Coronary artery (tissue), 2 donors: ENCODE results near the gene TANC1.
A peak's percentile ranks its signal among the peaks of the same experiment; 100 is the strongest.

Source experiments
- DNase-seq: peaks from one replicate; pipeline ENCODE4 v3.0.0-alpha.2; 2017; ENCODE audit warnings: low spot score
- H3K27ac ChIP-seq, 2 donors: fragments of 200-600 bp; sonication (generic); one replicate each; pipeline ENCODE4 v1.5.1; 2016 to 2019
- H3K4me3 ChIP-seq: fragments of 200-600 bp; sonication (generic); 2 replicates; pipeline ENCODE4 v1.5.1; 2016; ENCODE audit warnings: mild to moderate bottlenecking, moderate library complexity
- TF ChIP-seq, protein P1 (sequence below): fragments of 200-600 bp; sonication (generic); IDR thresholded peaks from one replicate; pipeline ENCODE4 v1.5.1; 2019; ENCODE audit warnings: antibody characterized with exemption

Gene TANC1

DNA sequence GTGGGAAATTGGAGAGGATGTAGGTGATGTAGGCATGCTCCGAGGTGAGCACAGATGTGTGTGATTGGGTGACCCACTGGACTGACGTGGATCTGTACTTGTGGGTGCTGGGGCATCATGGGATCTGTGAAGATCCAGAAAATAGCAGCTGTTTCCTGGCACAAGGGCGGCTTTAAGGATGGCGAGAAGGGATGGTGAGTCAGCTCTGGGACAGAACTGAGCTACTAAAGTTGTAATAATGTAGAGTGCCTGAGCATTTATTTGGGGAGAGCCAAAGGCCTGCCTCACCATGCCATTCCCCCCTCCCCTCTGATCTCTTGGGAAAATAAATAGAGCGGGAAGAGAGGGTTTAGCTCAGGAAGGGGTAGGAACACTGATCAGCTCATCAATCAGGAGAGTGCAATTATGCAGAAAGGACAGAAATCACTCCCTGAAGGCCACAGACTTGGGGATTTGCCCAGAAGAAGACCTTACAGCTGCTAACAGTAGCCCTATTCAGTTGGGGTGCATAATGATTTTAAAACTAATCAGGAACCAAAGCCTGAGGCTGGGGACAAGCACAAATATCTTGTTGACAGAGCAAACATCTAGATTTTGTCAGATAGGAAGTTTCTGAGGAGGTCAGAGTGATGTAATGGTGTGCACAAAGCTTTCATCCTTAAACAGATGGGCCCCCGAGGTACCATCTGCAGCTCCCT is 30.3 kb downstream of the TANC1 start:
- no peak overlapping the region for H3K4me3 ChIP-seq
- H3K27ac ChIP-seq, result peak overlapping the region; percentile 42 to 49
- DNase-seq, result no peak
- TF ChIP-seq, protein P1, sequence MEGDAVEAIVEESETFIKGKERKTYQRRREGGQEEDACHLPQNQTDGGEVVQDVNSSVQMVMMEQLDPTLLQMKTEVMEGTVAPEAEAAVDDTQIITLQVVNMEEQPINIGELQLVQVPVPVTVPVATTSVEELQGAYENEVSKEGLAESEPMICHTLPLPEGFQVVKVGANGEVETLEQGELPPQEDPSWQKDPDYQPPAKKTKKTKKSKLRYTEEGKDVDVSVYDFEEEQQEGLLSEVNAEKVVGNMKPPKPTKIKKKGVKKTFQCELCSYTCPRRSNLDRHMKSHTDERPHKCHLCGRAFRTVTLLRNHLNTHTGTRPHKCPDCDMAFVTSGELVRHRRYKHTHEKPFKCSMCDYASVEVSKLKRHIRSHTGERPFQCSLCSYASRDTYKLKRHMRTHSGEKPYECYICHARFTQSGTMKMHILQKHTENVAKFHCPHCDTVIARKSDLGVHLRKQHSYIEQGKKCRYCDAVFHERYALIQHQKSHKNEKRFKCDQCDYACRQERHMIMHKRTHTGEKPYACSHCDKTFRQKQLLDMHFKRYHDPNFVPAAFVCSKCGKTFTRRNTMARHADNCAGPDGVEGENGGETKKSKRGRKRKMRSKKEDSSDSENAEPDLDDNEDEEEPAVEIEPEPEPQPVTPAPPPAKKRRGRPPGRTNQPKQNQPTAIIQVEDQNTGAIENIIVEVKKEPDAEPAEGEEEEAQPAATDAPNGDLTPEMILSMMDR, result no peak

DNA sequence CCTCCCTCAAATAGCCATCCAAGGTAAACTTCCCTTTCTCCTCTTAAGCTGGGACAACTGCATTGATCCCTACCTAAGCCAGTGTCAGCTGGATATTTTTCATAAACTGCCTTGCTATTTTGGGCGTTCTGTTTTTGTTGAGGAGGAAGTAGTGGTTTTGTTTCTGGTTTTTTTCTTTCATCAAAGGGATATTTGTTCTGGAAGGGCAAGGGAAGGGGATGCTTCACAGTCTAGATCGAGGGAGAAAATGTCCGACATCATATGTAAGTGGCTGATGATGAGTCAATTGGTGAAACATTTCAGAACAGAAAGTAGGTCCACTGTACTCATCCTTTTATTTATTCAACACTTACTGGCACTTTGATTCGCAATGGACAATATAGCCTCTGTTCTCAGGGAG is 31.0 kb downstream of the TANC1 start:
- Histone ChIP-seq H3K4me3 (no peak overlapping the region), H3K27ac (peak overlapping the region; percentile 42 to 49)
- no peak for DNase-seq
- TF ChIP-seq, protein P1, result no peak

DNA sequence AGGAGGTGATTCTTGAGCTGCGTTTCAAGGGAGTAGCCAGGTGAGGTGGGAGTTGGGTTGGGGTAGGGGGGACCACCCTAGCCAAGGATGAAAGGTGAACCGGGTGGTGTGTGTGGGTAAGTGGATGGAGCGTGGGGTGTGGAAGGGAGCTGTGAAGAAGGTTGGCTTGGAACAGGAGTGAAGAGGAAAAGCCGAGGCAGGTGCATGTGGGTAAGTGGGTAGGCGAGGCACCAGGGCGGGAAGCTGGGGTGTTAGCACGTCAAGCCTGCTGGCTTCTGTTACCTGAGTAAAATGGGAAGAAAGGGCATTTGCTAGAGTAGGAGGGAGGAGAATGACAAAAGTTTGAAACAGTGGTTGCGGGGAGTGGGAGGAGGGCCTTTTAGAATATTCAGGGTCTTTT is 31.6 kb downstream of the TANC1 start:
- TF ChIP-seq, protein P1, result no peak
- no peak overlapping the region for H3K4me3 ChIP-seq
- DNase-seq, result no peak
- peak overlapping the region in 1 of 2 donors; percentile 49 for H3K27ac ChIP-seq

DNA sequence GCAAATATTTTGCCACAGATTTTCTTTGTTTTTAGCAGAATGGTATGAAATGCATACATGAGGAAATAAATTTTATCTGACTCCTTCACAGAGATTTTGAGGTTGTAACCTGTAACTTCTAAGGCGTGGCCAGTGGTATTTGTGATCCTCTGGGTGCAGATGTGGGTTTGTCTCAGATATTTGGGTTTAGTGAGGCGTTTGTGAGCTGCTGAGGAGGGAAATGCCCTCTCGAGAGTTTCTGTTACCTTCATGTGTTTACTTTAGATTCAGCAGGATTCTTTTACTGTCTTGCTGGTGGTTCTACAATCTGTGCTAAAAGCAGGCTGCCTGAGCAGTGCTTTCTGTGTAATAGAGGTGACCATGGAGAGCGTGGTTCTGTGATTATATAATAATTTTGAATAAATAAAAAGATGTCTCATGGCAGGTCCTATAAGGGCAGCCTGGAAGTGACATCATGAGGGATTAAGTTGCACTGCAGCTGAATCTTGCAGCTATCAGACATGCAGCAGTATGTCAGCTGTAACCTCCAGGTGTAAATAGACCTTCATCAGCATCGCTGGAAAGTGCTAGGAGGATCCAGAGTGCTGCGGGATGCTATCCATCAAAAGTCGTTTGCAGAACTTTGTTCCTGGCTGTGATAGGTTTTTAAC is 34.1 kb downstream of the TANC1 start:
- TF ChIP-seq, protein P1, result no peak
- DNase-seq, result no peak
- Histone ChIP-seq H3K27ac (peak overlapping the region in 1 of 2 donors; percentile 29), H3K4me3 (no peak overlapping the region)

DNA sequence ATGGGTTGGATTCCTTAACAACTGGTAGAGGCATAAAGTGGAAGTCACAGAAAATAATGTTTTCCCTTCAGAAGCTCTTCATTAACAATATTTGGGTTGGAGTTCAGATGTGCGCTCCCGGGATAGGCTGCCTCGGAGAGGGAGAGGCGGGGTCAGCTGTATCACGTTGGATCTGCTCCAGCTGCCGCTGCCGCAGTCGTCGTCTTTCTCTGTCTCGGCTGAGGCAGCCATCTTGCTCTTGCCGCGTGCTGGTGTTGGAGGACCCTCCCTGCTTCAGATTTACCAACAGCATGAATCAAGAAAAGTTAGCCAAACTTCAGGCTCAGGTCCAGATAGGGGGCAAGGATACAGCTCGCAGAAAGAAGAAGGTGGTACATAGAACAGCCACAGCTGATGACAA is 35.1 kb downstream of the TANC1 start:
- Histone ChIP-seq H3K27ac (peak overlapping the region in 1 of 2 donors; percentile 17), H3K4me3 (no peak overlapping the region)
- TF ChIP-seq, protein P1, result no peak
- DNase-seq, result no peak

DNA sequence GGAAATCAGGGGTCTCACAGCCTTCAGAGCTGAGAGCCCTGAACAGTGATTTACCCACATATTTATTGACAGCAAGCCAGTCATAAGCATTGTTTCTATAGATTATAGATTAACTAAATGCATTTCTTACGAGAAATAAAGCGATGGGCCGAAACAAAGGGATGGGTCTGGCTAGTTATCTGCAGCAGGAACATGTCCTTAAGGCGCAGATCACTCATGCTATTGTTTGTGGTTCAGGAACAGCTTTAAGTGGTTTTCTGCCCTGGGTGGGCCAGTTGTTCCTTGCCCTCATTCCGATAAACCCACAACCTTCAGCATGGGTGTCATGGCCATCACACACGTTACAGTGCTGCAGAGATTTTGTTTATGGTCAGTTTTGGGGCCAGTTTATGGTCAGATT is 36.4 kb downstream of the TANC1 start:
- Histone ChIP-seq H3K27ac (no peak overlapping the region), H3K4me3 (no peak overlapping the region)
- TF ChIP-seq, protein P1, result no peak

DNA sequence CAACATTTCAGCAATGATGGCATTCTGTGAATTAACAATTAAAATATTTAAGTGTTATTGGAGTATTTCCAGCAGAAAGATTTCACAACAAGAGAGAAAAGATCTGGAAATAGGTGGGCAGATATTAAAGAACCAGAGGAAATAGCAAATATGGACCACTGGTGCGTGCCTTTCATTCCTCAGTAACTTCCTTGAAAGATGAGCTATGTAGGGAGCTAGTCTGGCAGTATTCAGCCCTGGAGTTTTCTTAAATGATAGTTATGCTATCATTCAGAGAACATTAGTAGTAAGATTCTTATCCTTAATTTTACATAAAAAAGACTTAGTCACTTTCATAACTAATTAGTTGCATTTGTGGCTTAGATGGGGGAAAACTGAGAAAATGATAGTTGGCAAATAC is 41.5 kb downstream of the TANC1 start:
- Histone ChIP-seq H3K4me3 (no peak overlapping the region), H3K27ac (no peak overlapping the region)
- TF ChIP-seq, protein P1, result no peak
- DNase-seq, result no peak

More for the DNA sequence above, 36.4 kb downstream of the TANC1 start:
- DNase-seq, result no peak
